M059J (cell line): ENCODE data around the gene TNP2. TPM values are rescaled to one million over a fixed set of nuclear protein-coding genes. Genes with fewer than 3 reads are reported as not detected.
"Not testable (repeated sequence)": the region's sequence is repeated elsewhere in the genome, so short reads cannot be mapped to it uniquely, and the experiment has no call there.

Experiments
- DNase-seq: peaks from one replicate; pipeline ENCODE4 v3.0.0-alpha.2; 2012; ENCODE audit warnings: low read depth
- total RNA-seq: library from RNA; depleted of rRNA; stranded (reverse); fragments of >200 nt; shearing (Covaris generic); gene quantifications from 2 replicates; pipeline ENCODE4 v1.2.3, GENCODE V29; 2014

TNP2 gene
- total RNA-seq, 1 experiment from 2014 or later, result not detected

DNA sequence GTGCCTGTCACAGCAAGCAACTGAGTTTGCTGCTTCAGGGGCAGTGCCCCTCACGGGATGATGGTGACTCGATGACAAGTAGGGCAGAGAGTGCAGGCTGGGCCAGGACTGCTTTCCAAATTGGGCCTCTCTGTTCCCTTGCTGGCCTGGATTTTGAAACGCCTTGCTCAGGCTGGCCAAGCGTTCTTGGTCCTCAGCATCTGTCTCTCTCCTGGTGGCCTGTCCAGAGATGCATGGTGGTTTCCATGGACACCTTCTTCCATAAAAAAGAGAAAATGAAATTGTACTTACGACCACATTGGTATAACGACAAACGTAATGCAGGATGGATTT lies 31.4 kb upstream of the TNP2 start:
- no peak for DNase-seq

GRCh38 chr16:11299865-11300559 lies 30.9 kb upstream of the TNP2 start:
- DNase-seq, result no peak

DNA sequence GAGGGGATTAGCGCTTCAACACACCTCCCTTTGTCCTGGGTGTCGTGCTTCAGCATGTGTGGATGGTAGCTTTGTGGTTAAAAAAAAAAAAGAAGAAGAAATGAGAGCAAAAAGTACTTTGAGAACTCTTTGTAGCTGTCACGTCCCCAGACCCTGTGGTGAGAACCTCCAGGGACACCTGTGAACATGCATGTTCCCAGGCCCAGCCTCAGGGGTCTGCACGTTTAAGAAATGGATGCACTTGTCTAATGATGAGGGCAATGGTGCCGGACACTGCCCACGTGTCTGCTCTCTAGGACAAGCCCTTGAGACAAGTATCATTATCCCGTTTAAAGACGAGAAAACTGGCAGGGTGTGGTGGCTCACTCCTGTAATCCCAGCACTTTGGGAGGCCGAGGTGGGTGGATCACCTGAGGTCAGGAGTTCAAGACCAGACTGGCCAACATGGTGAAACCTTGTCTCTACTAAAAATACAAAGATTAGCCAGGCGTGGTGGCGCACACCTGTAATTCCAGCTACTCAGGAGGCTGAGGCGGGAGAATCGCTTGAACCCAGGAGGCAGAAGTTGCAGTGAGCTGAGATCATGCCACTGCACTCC lies 29.9 kb upstream of the TNP2 start:
- DNase-seq, result not testable (repeated sequence)

GRCh38 chr16:11298143-11298900 lies 29.2 kb upstream of the TNP2 start:
- DNase-seq, result no peak

DNA sequence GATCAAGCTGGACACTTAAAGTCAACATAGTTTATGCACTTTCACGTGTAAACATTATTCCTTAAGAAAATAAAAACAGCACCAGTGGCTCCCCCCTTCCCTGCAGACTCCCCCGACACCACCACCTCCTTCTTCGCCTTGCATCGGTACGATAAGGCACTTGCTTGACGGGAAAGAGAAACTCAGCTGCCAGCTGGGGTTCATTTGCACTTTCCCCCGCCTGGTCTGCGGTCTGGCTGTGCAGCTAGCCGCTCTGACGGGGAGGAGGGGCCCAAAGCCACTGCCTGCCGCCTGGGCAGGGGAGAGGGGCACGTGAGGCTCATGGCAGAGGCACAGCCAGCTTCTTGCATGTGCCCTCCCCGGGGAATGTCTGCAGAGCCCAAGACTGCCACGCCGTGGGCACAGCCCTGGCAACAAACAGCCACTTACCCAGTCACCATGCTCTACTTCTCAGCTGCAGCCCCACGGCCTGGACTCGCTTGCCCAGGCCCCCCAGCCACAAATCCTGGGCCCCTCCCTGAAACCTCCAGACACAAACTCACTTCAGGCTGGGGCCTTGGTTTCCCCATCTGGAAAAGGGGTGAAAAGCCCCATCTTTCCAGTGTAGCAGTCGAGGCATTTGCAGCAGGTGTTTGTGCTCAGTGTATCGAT lies 28.5 kb upstream of the TNP2 start:
- DNase-seq, result peak; percentile 86

GRCh38 chr16:11296706-11297491 lies 27.8 kb upstream of the TNP2 start:
- no peak for DNase-seq

GRCh38 chr16:11296351-11296705 lies 27.2 kb upstream of the TNP2 start:
- no peak for DNase-seq

DNA sequence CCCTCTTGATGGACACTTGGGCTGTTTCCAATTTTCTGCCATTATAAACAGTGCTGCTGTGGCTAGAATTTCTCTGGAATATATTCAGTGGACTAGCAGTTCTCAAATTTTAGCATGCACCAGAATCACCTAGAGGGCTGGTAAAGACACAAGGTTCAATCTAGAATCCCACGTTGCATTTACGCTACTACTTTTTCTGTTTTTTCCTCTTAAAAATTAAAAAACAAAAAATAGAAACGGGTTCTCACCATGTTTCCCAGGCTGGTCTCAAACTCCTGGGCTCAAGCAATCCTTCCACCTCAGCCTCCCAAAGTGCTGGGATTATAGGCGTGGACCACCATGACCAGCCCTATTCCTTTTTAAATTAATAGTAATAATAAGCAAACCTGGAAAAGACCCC lies 26.5 kb upstream of the TNP2 start:
- DNase-seq, result peak; percentile 16

GRCh38 chr16:11292076-11292748 lies 23.1 kb upstream of the TNP2 start:
- no peak for DNase-seq

GRCh38 chr16:11291091-11291703 lies 22.1 kb upstream of the TNP2 start:
- DNase-seq, result no peak

DNA sequence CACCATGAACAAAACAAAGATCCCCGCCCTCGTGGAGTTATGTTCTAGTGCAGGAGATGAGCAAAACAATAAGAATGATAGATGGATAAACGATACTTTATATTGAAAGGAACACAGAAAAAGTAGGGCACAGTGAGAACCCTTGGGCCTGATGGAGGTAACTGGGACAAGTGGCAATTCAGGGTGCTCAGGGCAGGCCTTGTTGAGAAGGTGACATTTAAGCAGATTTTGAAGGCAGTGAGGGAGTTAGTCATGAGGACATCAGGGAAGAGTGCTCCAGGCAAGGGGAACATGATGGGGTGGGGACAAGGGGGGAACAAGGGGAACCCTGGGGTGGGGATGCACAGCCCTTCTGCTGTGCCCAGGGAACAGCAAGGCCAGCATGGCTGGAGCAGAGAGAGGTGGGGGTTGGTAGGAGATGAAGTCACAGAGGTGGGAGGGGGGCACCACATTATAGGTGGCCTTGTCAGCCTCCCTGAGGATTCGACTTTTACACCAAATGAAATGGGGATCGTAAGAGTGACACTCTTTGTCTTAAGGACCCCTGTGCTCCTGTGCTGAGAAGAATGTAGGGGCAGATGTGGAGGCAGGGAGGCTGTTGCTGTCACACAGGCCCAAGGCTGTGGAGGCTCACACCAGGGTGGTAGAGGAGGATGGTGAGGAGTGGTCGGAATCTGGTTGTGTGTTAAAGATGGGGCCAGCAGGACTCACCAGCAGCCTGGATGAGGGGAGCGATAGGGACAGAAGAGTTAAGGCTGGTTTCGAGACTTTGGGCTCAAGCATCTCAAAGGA lies 21.2 kb upstream of the TNP2 start:
- no peak for DNase-seq

DNA sequence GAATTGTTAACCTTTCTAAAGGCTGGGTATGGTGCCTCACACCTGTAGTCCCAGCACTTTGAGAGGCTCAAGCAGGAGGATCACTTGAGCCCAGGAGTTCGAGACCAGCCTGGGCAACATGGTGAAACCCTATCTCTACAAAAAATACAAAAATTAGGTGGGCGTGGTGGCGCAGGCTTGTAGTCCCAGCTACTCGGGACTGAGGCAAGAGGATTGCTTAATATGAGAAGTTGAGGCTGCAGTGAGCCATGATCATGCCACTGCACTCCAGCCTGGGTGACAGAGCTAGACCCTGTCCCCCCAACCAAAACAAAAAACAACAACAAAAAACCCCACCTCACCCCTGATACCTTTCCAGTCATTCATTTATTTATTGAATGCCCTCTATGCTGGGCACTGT lies 20.6 kb upstream of the TNP2 start:
- not testable (repeated sequence) for DNase-seq

GRCh38 chr16:11289202-11289601 lies 20.1 kb upstream of the TNP2 start:
- no peak for DNase-seq

DNA sequence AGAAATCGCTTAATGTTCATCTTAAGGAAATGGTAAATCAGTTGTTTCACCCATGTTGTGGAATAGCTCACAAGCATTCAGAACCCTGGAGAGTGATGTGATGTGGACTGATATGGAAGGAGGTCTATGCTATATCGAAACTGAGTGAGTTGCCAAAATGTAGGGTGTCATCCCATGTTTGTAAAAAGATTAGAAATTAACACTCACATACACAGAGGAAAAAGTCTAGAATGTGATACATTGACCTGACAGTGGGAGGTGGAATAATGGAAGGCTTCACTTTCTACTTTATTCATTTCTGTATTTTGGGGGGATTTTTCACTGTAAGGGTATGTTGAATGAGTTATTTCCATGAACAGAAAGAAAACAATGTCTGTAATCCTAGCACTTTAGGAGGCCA lies 16.7 kb upstream of the TNP2 start:
- DNase-seq, result no peak

DNA sequence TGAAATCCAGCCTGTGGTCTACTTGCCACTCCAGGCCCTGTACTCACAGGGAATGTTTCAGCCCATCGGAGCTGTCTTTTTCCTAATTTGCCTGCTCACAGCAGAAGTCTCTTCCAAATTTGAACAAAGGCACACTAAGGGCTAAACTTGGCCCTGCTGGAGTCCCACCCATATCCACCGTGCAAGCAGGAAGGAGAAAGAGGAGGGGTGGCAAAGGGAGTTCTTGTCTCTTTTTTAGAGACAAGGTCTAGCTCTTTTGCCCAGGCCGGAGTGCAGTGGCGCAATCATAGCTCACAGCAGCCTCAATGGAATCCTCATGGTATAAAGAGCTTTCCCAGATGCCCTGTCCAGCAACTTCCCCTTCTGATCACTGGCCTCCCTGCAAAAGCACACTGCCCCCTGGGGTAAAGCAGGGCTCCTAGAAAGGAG lies 14.7 kb upstream of the TNP2 start:
- DNase-seq, result no peak

DNA sequence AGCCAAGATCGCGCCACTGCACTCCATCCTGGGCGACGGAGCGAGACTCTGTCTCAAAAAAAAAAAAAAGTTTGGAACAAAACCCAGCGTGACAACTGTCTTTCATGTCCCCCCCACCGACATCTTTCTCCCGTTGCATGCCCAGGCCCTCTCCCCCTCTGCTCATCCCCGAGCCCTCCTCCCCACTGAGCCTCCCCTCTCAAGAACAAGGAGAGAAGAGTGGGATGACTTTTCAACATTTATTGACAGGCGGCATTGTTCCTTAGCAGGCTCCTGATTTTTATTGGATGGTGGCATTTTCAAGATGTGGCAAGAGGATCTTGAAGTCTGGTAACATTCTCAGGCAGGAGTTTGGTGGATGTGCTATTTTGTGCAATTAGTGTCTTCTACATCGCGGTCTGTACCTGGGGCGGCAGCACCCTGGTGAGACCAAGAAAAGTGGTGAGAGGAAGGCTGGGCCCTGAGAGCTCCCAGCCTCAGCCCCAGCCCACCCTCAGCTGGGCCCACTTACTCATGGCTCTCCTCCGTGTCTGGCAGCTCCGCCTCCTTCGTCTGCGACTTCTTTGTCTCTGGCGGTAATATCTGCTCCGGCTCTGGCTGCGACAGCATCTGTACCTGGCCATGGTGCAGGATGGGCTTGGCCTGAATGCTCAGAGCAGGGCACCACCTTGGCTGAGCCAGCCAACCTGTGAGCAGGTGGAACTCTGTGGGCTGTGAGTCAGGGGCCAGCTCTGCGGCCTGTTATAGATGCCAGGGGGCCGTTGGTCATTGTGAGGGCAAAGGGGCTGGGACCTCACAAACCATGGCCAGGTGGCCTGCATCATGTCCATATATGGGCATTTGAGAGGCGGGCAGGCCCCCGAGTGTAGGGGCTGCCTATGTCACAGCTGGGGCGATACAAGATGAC lies 11.7 kb upstream of the TNP2 start, which contains the start of gene PRM1:
PRM1 (minus strand) TSS at position 715 of the 907 bp plus-strand sequence; CDS start at position 623, 92 bp downstream.
- no peak for DNase-seq

- DNase-seq, result no peak
Observed at GRCh38 chr16:11278681-11279628, 9.8 kb upstream of the TNP2 start.
